Astrocyte of the spinal cord (primary cell): ENCODE results near the gene PTPRF.

Experiments used
- DNase-seq: peaks from one replicate; pipeline ENCODE4 v3.0.0; 2011; ENCODE audit warnings: low read depth, low spot score
- H3K4me3 ChIP-seq: 2 replicates; pipeline ENCODE4 v1.5.1; 2011; ENCODE audit warnings: low read depth, mild to moderate bottlenecking, low read length, moderate library complexity
- CTCF ChIP-seq: IDR thresholded peaks from 2 replicates; pipeline ENCODE4 v1.5.1; 2012; ENCODE audit warnings: low read depth, mild to moderate bottlenecking, low read length, inconsistent platforms
- in situ Hi-C: cut with HindIII; loops from 2 replicates; pipeline ENCODE4 v1.10.0; 2017; ENCODE audit warnings: low sequenced_read_pairs

Gene PTPRF

GRCh38 chr1:43512133-43512532 lies 18.6 kb upstream of the PTPRF start:
- no peak for DNase-seq
- H3K4me3 ChIP-seq, result no peak overlapping the region
- TF ChIP-seq CTCF, result no peak
- in situ Hi-C loops, result no loop called here

GRCh38 chr1:43512681-43513080 lies 18.0 kb upstream of the PTPRF start:
- in situ Hi-C loops, result no loop called here
- DNase-seq, result no peak
- no peak for TF ChIP-seq CTCF

GRCh38 chr1:43513471-43514173 lies 17.1 kb upstream of the PTPRF start:
- TF ChIP-seq CTCF, result no peak
- no peak overlapping the region for H3K4me3 ChIP-seq
- DNase-seq, result no peak
- in situ Hi-C loops, result no loop called here

More at GRCh38 chr1:43512681-43513080, 18.0 kb upstream of the PTPRF start:
- no peak overlapping the region for H3K4me3 ChIP-seq

- no peak for DNase-seq
- TF ChIP-seq CTCF, result no peak
- no peak overlapping the region for H3K4me3 ChIP-seq
- in situ Hi-C loops, result no loop called here
These were observed 11.6 kb upstream of the PTPRF start for GRCh38 chr1:43518935-43519686.

GRCh38 chr1:43520100-43520778 lies 10.4 kb upstream of the PTPRF start:
- no peak overlapping the region for H3K4me3 ChIP-seq
- in situ Hi-C loops, result no loop called here
- DNase-seq, result no peak
- TF ChIP-seq CTCF, result no peak

- no peak for TF ChIP-seq CTCF
- no peak for DNase-seq
- H3K4me3 ChIP-seq, result no peak overlapping the region
- in situ Hi-C loops, result no loop called here
These were observed 9.6 kb upstream of the PTPRF start for GRCh38 chr1:43521078-43521477.
